Spleen (tissue), 11 donors: ENCODE results near the gene TMCC1. TPM values are rescaled to one million over a fixed set of nuclear protein-coding genes. Genes with fewer than 3 reads are reported as not detected.

Experiments
- DNase-seq: peaks from one replicate; pipeline ENCODE4 v3.0.0-alpha.2; 2020
- H3K27ac ChIP-seq, 8 donors: fragments of 200-600 bp; sonication (generic) in 7 of 8; 1 replicate in 4 of 8; 2 replicates in 4 of 8; pipeline versions ENCODE4 v1.5.0 to v1.8.0; 2016 to 2021; ENCODE audit warnings: inconsistent platforms in 4 of 8, mild to moderate bottlenecking in 4 of 8, moderate library complexity in 1 of 8
- H3K27me3 ChIP-seq, 7 donors: fragments of 200-600 bp; sonication (generic) in 6 of 7; replicated peaks in 1 of 7; 1 replicate in 4 of 7; 2 replicates in 3 of 7; pipeline versions ENCODE4 v1.5.0 to v1.8.0; 2016 to 2021; ENCODE audit warnings: inconsistent platforms in 3 of 7, mild to moderate bottlenecking in 1 of 7
- H3K36me3 ChIP-seq, 6 donors: fragments of 200-600 bp; sonication (generic) in 5 of 6; 1 replicate in 4 of 6; 2 replicates in 2 of 6; pipeline versions ENCODE4 v1.5.0 to v1.8.0; 2016 to 2021; ENCODE audit warnings: inconsistent platforms in 2 of 6
- H3K4me1 ChIP-seq, 6 donors: fragments of 200-600 bp; sonication (generic) in 5 of 6; 1 replicate in 3 of 6; 2 replicates in 3 of 6; pipeline versions ENCODE4 v1.5.0 to v1.8.0; 2016 to 2021; ENCODE audit warnings: inconsistent platforms in 3 of 6
- H3K4me3 ChIP-seq, 8 donors: fragments of 200-600 bp; sonication (generic) in 7 of 8; 1 replicate in 4 of 8; 2 replicates in 4 of 8; pipeline versions ENCODE4 v1.5.0 to v1.8.0; 2016 to 2021; ENCODE audit warnings: inconsistent platforms in 4 of 8, mild to moderate bottlenecking in 4 of 8, moderate library complexity in 2 of 8
- H3K9me3 ChIP-seq, 8 donors: fragments of 200-600 bp; sonication (generic) in 7 of 8; 1 replicate in 4 of 8; 2 replicates in 4 of 8; pipeline versions ENCODE4 v1.5.0 to v1.8.0; 2016 to 2021; ENCODE audit warnings: inconsistent platforms in 4 of 8
- POLR2A ChIP-seq, 3 donors: fragments of 450-650 bp; IDR thresholded peaks; one replicate each; pipeline ENCODE4 v1.5.1; 2017; ENCODE audit warnings: antibody characterized with exemption in 3 of 3, mild to moderate bottlenecking in 1 of 3
- POLR2AphosphoS5 ChIP-seq, 3 donors: sonication (generic); formaldehyde crosslinking; IDR thresholded peaks; one replicate each; pipeline ENCODE4 v1.5.1; 2017; ENCODE audit warnings: antibody characterized with exemption in 3 of 3
- WGBS, 5 donors: extraction: QIAGEN DNeasy Blood & Tissue Kit in 3 of 5; methylation state at CpG; one replicate each; pipeline versions ENCODE4 v1.1.5 to v1.1.7; 2013 to 2018; 5-methylcytosine and 5-hydroxymethylcytosine counted together
- intact Hi-C: fragments of 100-400 bp; cut with DNase I; formaldehyde crosslinking; loops from one replicate; pipeline ENCODE4 v1.15.0; 2023; ENCODE audit warnings: low total_unique reads
- polyA plus RNA-seq, 3 donors: library from polyadenylated mRNA; stranded (reverse); fragments of 200-250 nt; gene quantifications; one replicate each; pipeline ENCODE4 v1.2.1, GENCODE V29; 2013
- small RNA-seq, 4 donors: library from RNA; depleted of rRNA; stranded (forward); fragments of <200 nt; gene quantifications; one replicate each; pipeline ENCODE3, GENCODE V24; 2016
- total RNA-seq, 7 donors: library from RNA; depleted of rRNA in 3 of 7; stranded (reverse); fragments of >200 nt in 3 of 7; fragmentation: NEBNext Ultra II Directional in 4 of 7; extraction: Animal tissue kit (Norgen Biotek cat#: 25700) in 4 of 7; gene quantifications; one replicate each; pipeline versions ENCODE4 v1.1.0 to v1.2.1, GENCODE V29; 2016 to 2021
- TF ChIP-seq, protein P1 (sequence below), 11 experiments: fragments of 200-600 bp in 7 of 11; fragments of 450-650 bp in 4 of 11; sonication (generic) in 4 of 11; IDR thresholded peaks in 8 of 11; conservative IDR thresholded peaks in 3 of 11; 1 replicate in 7 of 11; 2 replicates in 4 of 11; pipeline versions ENCODE4 v1.4.0 to v1.8.0; 2016 to 2021; ENCODE audit warnings: antibody characterized with exemption in 11 of 11, inconsistent platforms in 4 of 11, mild to moderate bottlenecking in 1 of 11
- donor health status: healthy with polysubstance abuse.
- donor health status: DM: no; HTN: no; CAD: no; lungs with moderate emphysema.
- donor health status: DM: no; HTN: no; CAD: no.
- donor health status: Bipolar disorder and iron deficiency.
- donor health status: healthy.
- donor health status: DM: no; HTN: no; CAD: no.
- donor health status: DM: yes; HTN: yes; CAD: no.

TMCC1 gene
- total and polyA plus RNA-seq, 10 donors = 4.5 to 45.5 (median 32.5) TPM

DNA sequence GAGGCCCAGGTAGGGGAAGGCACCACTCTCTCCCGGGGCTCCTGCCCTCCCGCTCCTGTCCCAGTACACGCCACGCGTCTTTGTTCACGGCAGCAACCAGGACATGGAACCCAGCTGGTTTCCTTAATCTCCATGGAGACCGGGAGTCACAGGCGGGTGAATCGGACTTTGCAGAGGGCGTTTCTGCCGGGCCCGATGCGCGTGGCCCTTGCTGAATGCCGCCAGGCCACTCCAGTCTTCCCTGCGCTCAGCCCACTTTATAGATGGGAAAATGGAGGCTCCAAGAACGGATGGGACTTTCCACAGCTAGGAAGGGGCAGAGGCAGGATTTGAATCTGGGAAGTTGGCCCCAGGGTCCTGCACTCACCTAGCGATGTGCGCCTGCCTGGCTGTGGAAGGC, 294.4 kb downstream of the TMCC1 start:
- H3K36me3 ChIP-seq = no peaks in the 10 kb centered on the region
- H3K27ac ChIP-seq = peak overlapping the region in 7 of 8 donors; percentile 63 to 91 (median 88)
- peaks cover 69 to 100% (median 99%) of the 10 kb centered on the region in 6 donors for H3K4me1 ChIP-seq
- TF ChIP-seq, protein P1, sequence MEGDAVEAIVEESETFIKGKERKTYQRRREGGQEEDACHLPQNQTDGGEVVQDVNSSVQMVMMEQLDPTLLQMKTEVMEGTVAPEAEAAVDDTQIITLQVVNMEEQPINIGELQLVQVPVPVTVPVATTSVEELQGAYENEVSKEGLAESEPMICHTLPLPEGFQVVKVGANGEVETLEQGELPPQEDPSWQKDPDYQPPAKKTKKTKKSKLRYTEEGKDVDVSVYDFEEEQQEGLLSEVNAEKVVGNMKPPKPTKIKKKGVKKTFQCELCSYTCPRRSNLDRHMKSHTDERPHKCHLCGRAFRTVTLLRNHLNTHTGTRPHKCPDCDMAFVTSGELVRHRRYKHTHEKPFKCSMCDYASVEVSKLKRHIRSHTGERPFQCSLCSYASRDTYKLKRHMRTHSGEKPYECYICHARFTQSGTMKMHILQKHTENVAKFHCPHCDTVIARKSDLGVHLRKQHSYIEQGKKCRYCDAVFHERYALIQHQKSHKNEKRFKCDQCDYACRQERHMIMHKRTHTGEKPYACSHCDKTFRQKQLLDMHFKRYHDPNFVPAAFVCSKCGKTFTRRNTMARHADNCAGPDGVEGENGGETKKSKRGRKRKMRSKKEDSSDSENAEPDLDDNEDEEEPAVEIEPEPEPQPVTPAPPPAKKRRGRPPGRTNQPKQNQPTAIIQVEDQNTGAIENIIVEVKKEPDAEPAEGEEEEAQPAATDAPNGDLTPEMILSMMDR (IDR thresholded peaks at IDR 0.05 in 8 of 11, conservative IDR thresholded peaks at IDR 0.05 in 3 of 11) = no peak
- TF ChIP-seq POLR2AphosphoS5 (IDR thresholded peaks at IDR 0.05) = no peak
- no peak for TF ChIP-seq POLR2A (IDR thresholded peaks at IDR 0.05)
- H3K9me3 ChIP-seq = no peaks in the 10 kb centered on the region
- intact Hi-C loops = no loop called here
- no peaks in the 10 kb centered on the region for H3K27me3 ChIP-seq
- WGBS, 5 donors = 68 to 84% (median 72%) methylated on average over 19 of the region's 19 CpGs
- peak overlapping the region in 1 of 8 donors; percentile 15 for H3K4me3 ChIP-seq
- no peak for DNase-seq

DNA sequence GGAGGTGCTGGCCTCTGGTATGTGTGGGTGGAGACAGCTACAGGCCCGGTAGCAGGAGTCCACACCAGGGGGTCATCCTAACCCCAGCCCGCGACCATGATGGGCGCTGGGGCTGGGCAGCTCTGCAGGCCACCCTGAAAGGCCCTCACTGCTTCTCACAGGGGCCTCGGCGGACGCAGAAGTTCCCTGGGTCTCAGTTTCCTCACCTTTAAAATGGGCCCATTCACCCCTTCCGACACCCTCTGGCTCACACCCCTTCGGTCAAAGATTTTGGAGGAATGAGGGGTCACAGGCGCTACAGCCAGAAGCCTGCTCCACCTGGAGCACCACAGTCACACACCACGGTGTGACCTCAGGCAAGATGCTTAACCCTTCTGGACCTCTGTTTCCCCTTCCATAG, 295.0 kb downstream of the TMCC1 start:
- no peaks in the 10 kb centered on the region for H3K27me3 ChIP-seq
- H3K4me1 ChIP-seq = peaks cover 75 to 100% (median 99%) of the 10 kb centered on the region in 6 donors
- no peaks in the 10 kb centered on the region for H3K9me3 ChIP-seq
- no peak for DNase-seq
- no peak overlapping the region for H3K4me3 ChIP-seq
- H3K36me3 ChIP-seq = no peaks in the 10 kb centered on the region
- TF ChIP-seq POLR2A (IDR thresholded peaks at IDR 0.05) = no peak
- 76 to 94% (median 88%) methylated on average over 9 to 11 of the region's 11 CpGs for WGBS, 5 donors
- H3K27ac ChIP-seq = peak overlapping the region in 7 of 8 donors; percentile 76 to 91 (median 88)
- intact Hi-C loops = no loop called here

DNA sequence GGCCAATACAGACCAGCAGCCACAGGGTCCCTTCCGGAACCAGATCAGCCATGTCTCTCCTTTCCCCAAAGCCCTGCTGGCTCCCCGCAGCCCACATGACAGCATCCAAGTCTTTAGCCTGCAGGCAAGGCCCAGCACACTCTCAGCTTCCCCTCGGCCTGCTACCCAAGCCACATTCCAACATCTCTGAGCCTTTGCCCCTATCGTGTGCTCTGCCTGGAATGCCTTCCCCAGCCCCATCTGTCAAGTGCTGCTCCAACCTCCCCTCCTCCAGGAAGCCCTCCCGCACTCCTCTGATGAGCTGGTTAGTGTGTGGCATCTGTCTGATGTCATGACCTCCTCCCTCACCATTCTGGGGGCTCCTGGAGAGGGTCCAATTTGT, 295.5 kb downstream of the TMCC1 start:
- peak overlapping the region; percentile 66 to 91 (median 86) for H3K27ac ChIP-seq
- peaks cover 78 to 100% (median 99%) of the 10 kb centered on the region in 6 donors for H3K4me1 ChIP-seq
- intact Hi-C loops = no loop called here
- TF ChIP-seq, protein P1 (IDR thresholded peaks at IDR 0.05 in 8 of 11, conservative IDR thresholded peaks at IDR 0.05 in 3 of 11) = no peak
- no peak for TF ChIP-seq POLR2A (IDR thresholded peaks at IDR 0.05)
- TF ChIP-seq POLR2AphosphoS5 (IDR thresholded peaks at IDR 0.05) = no peak
- H3K36me3 ChIP-seq = no peaks in the 10 kb centered on the region
- no peaks in the 10 kb centered on the region for H3K9me3 ChIP-seq
- H3K4me3 ChIP-seq = no peak overlapping the region
- 48 to 68% (median 65%) methylated on average over 5 of the region's 5 CpGs for WGBS, 5 donors
- DNase-seq = no peak
- H3K27me3 ChIP-seq = no peaks in the 10 kb centered on the region

Small RNA genes lying within 50 kb of the gene (small RNA-seq; reads per million reads assigned to genes)
- gene RF00026 (0 reads per million in 4 donors), gene RNY3P13 (0 reads per million in 4 donors)

Other genes starting within 250 kb of the TMCC1 start
- gene TRH, start 81.0 kb upstream of the TMCC1 start, total RNA-seq = under 1 TPM in 2 of 7 donors, not detected in 5; 0.17 to 0.22 TPM
- gene TRH, start 81.0 kb upstream of the TMCC1 start, polyA plus RNA-seq = under 1 TPM in 1 of 3 donors, not detected in 2; 0.06 TPM
- gene ALG1L2, start 188.1 kb upstream of the TMCC1 start, total RNA-seq = 1 to 10 TPM in 3 of 7 donors, under 1 TPM in 1, not detected in 3; 0.74 to 2.4 (median 1.8) TPM
- not detected for gene ALG1L2, start 188.1 kb upstream of the TMCC1 start, polyA plus RNA-seq